H1 (cell line): Measurements from ENCODE around the gene GNAQ. TPM values are rescaled to one million over a fixed set of nuclear protein-coding genes. Genes with fewer than 3 reads are reported as not detected.

ENCODE experiments used
- CTCF ChIA-PET: fragments of 300-600 bp; sonication (Branson Sonifier 250); formaldehyde crosslinking; loops from one replicate; lab custom pipeline; 2021; ENCODE audit not compliant: partially characterized antibody; lab: Charles Lee
- POLR2A ChIA-PET: fragments of 300-600 bp; sonication (Branson Sonifier 250); formaldehyde crosslinking; loops from one replicate; lab custom pipeline; 2021; ENCODE audit warnings: inconsistent platforms; ENCODE audit not compliant: partially characterized antibody; lab: Charles Lee
- DNase-seq, 2 experiments: peaks; one replicate each; pipeline versions ENCODE4 v3.0.0 to v3.0.0-alpha.2; 2010 to 2022; ENCODE audit warnings: low spot score in 2 of 2, low read depth in 1 of 2, mixed read lengths in 1 of 2
- FAIRE-seq: peaks from 2 replicates; lab custom pipeline; 2011; peaks lifted over from hg19 to GRCh38; lab: Jason Lieb, UNC
- H2AFZ ChIP-seq: 2 replicates; pipeline ENCODE4 v1.8.1; 2012; ENCODE audit warnings: low read length, inconsistent platforms
- H2AK5ac ChIP-seq: 2 replicates; pipeline ENCODE4 v1.6.1; 2013; ENCODE audit warnings: low read depth, low read length
- H2BK120ac ChIP-seq: replicated peaks from 2 replicates; pipeline ENCODE3; 2013; ENCODE audit warnings: low read depth, low read length, inconsistent platforms
- H2BK12ac ChIP-seq: 2 replicates; pipeline ENCODE4 v1.6.1; 2013; ENCODE audit warnings: low read depth, low read length
- H2BK15ac ChIP-seq: 2 replicates; pipeline ENCODE4 v1.6.1; 2013; ENCODE audit warnings: low read length
- H2BK20ac ChIP-seq: 2 replicates; pipeline ENCODE4 v1.6.1; 2013; ENCODE audit warnings: low read length
- H2BK5ac ChIP-seq: 2 replicates; pipeline ENCODE4 v1.6.1; 2013; ENCODE audit warnings: low read depth, low read length
- H3K14ac ChIP-seq: 2 replicates; pipeline ENCODE4 v1.6.1; 2013; ENCODE audit warnings: inconsistent platforms; ENCODE audit not compliant: insufficient read length
- H3K18ac ChIP-seq: 2 replicates; pipeline ENCODE4 v1.6.1; 2013; ENCODE audit warnings: low read length; ENCODE audit errors: extremely low read depth
- H3K23ac ChIP-seq: 2 replicates; pipeline ENCODE4 v1.6.1; 2013; ENCODE audit warnings: inconsistent platforms; ENCODE audit not compliant: insufficient read length
- H3K23me2 ChIP-seq: 2 replicates; pipeline ENCODE4 v1.6.1; 2013; ENCODE audit warnings: low read depth, low read length
- H3K27ac ChIP-seq: 2 replicates; pipeline ENCODE4 v1.6.1; 2011; ENCODE audit warnings: low read depth, low read length, inconsistent platforms
- H3K27me3 ChIP-seq, 4 experiments: replicated peaks in 1 of 4; 1 replicate in 1 of 4; 2 replicates in 3 of 4; pipeline versions ENCODE4 v1.6.1 to v1.8.1; 2011 to 2013; ENCODE audit warnings: low read length in 3 of 4, mild to moderate bottlenecking in 3 of 4, inconsistent platforms in 2 of 4, mixed read lengths in 2 of 4, moderate library complexity in 1 of 4; ENCODE audit not compliant: control insufficient read depth in 3 of 4, insufficient read depth in 3 of 4; ENCODE audit errors: extremely low read depth in 1 of 4
- H3K36me3 ChIP-seq, 4 experiments: 2 replicates each; pipeline versions ENCODE4 v1.6.1 to v1.8.1; 2011 to 2013; ENCODE audit warnings: mild to moderate bottlenecking in 4 of 4, low read length in 3 of 4, moderate library complexity in 2 of 4, control low read depth in 1 of 4, inconsistent platforms in 1 of 4; ENCODE audit not compliant: insufficient read depth in 4 of 4, control insufficient read depth in 2 of 4
- H3K4ac ChIP-seq: replicated peaks from 2 replicates; pipeline ENCODE3; 2013; ENCODE audit warnings: low read length, low read depth, mixed read lengths, inconsistent platforms; ENCODE audit not compliant: insufficient read length
- H3K4me1 ChIP-seq, 4 experiments: replicated peaks in 1 of 4; 1 replicate in 1 of 4; 2 replicates in 3 of 4; pipeline versions ENCODE4 v1.6.1 to v1.8.1; 2011 to 2013; ENCODE audit warnings: low read length in 3 of 4, inconsistent platforms in 2 of 4, mixed read lengths in 1 of 4; ENCODE audit not compliant: insufficient read depth in 4 of 4, control insufficient read depth in 3 of 4
- H3K4me2 ChIP-seq, 2 experiments: 2 replicates each; pipeline versions ENCODE4 v1.6.1 to v1.8.1; 2011 to 2013; ENCODE audit warnings: low read depth in 2 of 2, low read length in 2 of 2, control low read depth in 1 of 2, inconsistent platforms in 1 of 2, mild to moderate bottlenecking in 1 of 2; ENCODE audit not compliant: insufficient read depth in 1 of 2
- H3K4me3 ChIP-seq, 4 experiments: fragments of 200-600, 300-600 bp in 1 of 4; sonication (generic), shearing (Covaris generic), sonication (Bioruptor Twin) in 1 of 4; 2 replicates each; pipeline versions ENCODE4 v1.5.1 to v1.8.1; 2011 to 2016; ENCODE audit warnings: low read length in 4 of 4, low read depth in 3 of 4, control low read depth in 2 of 4, inconsistent platforms in 2 of 4, mild to moderate bottlenecking in 2 of 4, mixed read lengths in 1 of 4, moderate library complexity in 1 of 4; ENCODE audit not compliant: insufficient read depth in 2 of 4; ENCODE audit errors: extremely low read depth in 1 of 4
- H3K56ac ChIP-seq: replicated peaks from 2 replicates; pipeline ENCODE3; 2013; ENCODE audit warnings: low read depth, mild to moderate bottlenecking, mixed read lengths, low read length, inconsistent platforms; ENCODE audit not compliant: insufficient read length
- H3K79me1 ChIP-seq: 2 replicates; pipeline ENCODE4 v1.6.1; 2013; ENCODE audit warnings: low read depth, low read length, control low read depth
- H3K79me2 ChIP-seq, 2 experiments: 2 replicates each; pipeline versions ENCODE4 v1.6.1 to v1.8.1; 2012 to 2013; ENCODE audit warnings: low read length in 2 of 2, mild to moderate bottlenecking in 2 of 2, inconsistent platforms in 1 of 2; ENCODE audit not compliant: insufficient read depth in 2 of 2, control insufficient read depth in 1 of 2
- H3K9ac ChIP-seq, 4 experiments: replicated peaks in 1 of 4; 1 replicate in 1 of 4; 2 replicates in 3 of 4; pipeline versions ENCODE4 v1.6.1 to v1.8.1; 2011 to 2013; ENCODE audit warnings: low read depth in 3 of 4, low read length in 3 of 4, control low read depth in 2 of 4, mild to moderate bottlenecking in 2 of 4, moderate library complexity in 2 of 4, inconsistent platforms in 1 of 4; ENCODE audit errors: extremely low read depth in 1 of 4
- H3K9me3 ChIP-seq, 2 experiments: 2 replicates each; pipeline versions ENCODE4 v1.6.1 to v1.8.1; 2012 to 2013; ENCODE audit warnings: mild to moderate bottlenecking in 2 of 2, moderate library complexity in 2 of 2, control low read depth in 1 of 2, inconsistent platforms in 1 of 2, low read depth in 1 of 2, low read length in 1 of 2, mixed read lengths in 1 of 2; ENCODE audit not compliant: insufficient read depth in 2 of 2
- H4K20me1 ChIP-seq, 2 experiments: replicated peaks in 1 of 2; 2 replicates each; pipeline versions ENCODE3 to v1.8.1; 2011 to 2013; ENCODE audit warnings: inconsistent platforms in 2 of 2, low read length in 2 of 2, mild to moderate bottlenecking in 1 of 2; ENCODE audit not compliant: insufficient read depth in 2 of 2, control insufficient read depth in 1 of 2
- H4K5ac ChIP-seq: 2 replicates; pipeline ENCODE4 v1.6.1; 2013; ENCODE audit warnings: low read length, low read depth, mixed read lengths, inconsistent platforms; ENCODE audit not compliant: insufficient read length
- H4K8ac ChIP-seq: 2 replicates; pipeline ENCODE4 v1.8.0; 2013; ENCODE audit warnings: mild to moderate bottlenecking, moderate library complexity, low read length, inconsistent platforms; ENCODE audit not compliant: insufficient read depth; ENCODE audit errors: extremely low read depth
- H4K91ac ChIP-seq: replicated peaks from 2 replicates; pipeline ENCODE3; 2013; ENCODE audit warnings: low read length, mixed read lengths, inconsistent platforms; ENCODE audit not compliant: insufficient read length
- BRCA1 ChIP-seq: IDR thresholded peaks from 2 replicates; pipeline ENCODE4 v1.6.1; 2012; ENCODE audit warnings: low read depth, low read length, improper control_type of control experiment
- WGBS, 2 experiments: shearing (Covaris generic) in 1 of 2; methylation state at CpG; one replicate each; pipeline versions ENCODE4 v1.1.6 to v1.1.7; 2013 to 2015; ENCODE audit warnings: low lambda C conversion rate in 2 of 2, mixed read lengths in 2 of 2, inconsistent platforms in 1 of 2, low coverage in 1 of 2, missing lambda C conversion rate in 1 of 2; ENCODE audit not compliant: insufficient replicate concordance in 2 of 2, insufficient coverage in 1 of 2, insufficient read length in 1 of 2; ENCODE audit errors: extremely low coverage in 1 of 2, missing lambda C conversion rate in 1 of 2; 5-methylcytosine and 5-hydroxymethylcytosine counted together
- polyA plus RNA-seq, 7 experiments: library from polyadenylated mRNA; depleted of rRNA in 3 of 7; stranded (reverse) in 5 of 7; unstranded in 2 of 7; fragments of >200 nt in 5 of 7; fragments of 200-250 nt in 2 of 7; gene quantifications; 1 replicate in 5 of 7; 2 replicates in 1 of 7; 4 replicates in 1 of 7; pipeline versions ENCODE4 v1.2.1 to v1.2.3, GENCODE V29; 2011 to 2013; ENCODE audit warnings: missing spikeins in 2 of 7, mixed read lengths in 2 of 7
- total RNA-seq: library from RNA; stranded (reverse); fragmentation: NEBNext Ultra II Directional; extraction: Animal tissue kit (Norgen Biotek cat#: 25700); gene quantifications from 2 replicates; pipeline ENCODE4 v1.2.1, GENCODE V29; 2021

Gene GNAQ
- total and polyA plus RNA-seq, 2 of the 8 experiments (the other 6 are each of a cell fraction or from before 2014, with no cell fraction given): 22.8 to 63.8 TPM

DNA sequence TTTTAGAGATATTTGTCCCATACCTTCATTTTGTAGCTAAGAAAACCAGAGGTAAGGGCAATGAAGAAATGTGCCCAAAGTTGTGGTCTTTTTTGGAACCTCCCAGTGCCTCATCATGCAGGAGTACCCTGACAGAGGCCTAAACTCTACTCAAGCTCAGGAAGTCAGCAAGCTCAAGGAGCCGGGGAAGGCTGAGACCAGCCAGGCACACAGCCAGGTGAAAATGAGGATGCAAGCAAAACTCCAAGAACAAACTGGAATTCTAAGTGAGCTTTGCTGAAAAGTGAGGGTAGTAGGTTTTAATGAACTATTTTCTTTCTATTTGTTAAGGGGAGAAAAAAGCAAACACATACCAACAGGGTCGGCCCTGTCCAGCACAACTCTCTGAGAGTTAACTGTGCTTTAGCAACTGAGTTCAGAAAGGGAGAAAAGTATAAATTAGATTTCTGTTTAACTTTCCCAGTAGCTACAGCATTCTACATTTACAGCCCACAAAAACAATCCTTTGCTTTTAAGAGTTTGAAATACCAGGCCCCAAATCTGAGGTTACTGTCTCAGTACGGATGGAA lies 146.4 kb downstream of the GNAQ start:
- H3K23me2 ChIP-seq: no peaks in the 10 kb centered on the region
- no peak overlapping the region for H2AK5ac ChIP-seq
- no peak overlapping the region for H3K14ac ChIP-seq
- H3K9me3 ChIP-seq: no peaks in the 10 kb centered on the region
- no peak for DNase-seq
- no peak overlapping the region for H3K56ac ChIP-seq
- ChIA-PET POLR2A (interaction anchor here (1.2 kb wide), 1 partner anchor 11 kb away, joined by 3 read pairs; no protein-coding TSS in a partner anchor), CTCF (interaction anchor here (1.1 to 4.2 kb wide), 4 partner anchors 10 to 19 kb away, joined by 3 to 23 read pairs (median 4); no protein-coding TSS in a partner anchor)
- no peak overlapping the region for H3K9ac ChIP-seq
- no peak overlapping the region for H2BK20ac ChIP-seq
- WGBS, 2 experiments: 90% methylated on average over 3 of the region's 3 CpGs; no CpG with 5 or more reads in 1 of the 2 experiments
- no peak overlapping the region for H3K18ac ChIP-seq
- peaks cover 3% of the 10 kb centered on the region; the same call in 1 of the 2 replicates for H3K79me1 ChIP-seq
- H3K23ac ChIP-seq: no peak overlapping the region
- peaks cover 0 to 10% of the 10 kb centered on the region in 2 experiments; a peak in 2 of 4 replicates for H3K79me2 ChIP-seq
- no peak overlapping the region for H3K4me3 ChIP-seq
- no peak overlapping the region for H2BK12ac ChIP-seq
- no peaks in the 10 kb centered on the region for H4K20me1 ChIP-seq
- no peak overlapping the region for H3K27ac ChIP-seq
- H3K4ac ChIP-seq: no peak overlapping the region
- H2BK120ac ChIP-seq: no peak overlapping the region
- no peaks in the 10 kb centered on the region for H3K27me3 ChIP-seq
- no peak overlapping the region for H2BK15ac ChIP-seq
- peaks cover 3 to 6% (median 5%) of the 10 kb centered on the region in 4 experiments; a peak in 5 of 7 replicates for H3K4me1 ChIP-seq
- no peak overlapping the region for H4K91ac ChIP-seq
- H2AFZ ChIP-seq: no peak overlapping the region
- H3K36me3 ChIP-seq: no peaks in the 10 kb centered on the region
- no peak overlapping the region for H4K8ac ChIP-seq
- H3K4me2 ChIP-seq: no peak overlapping the region
- H4K5ac ChIP-seq: no peak overlapping the region
- no peak overlapping the region for H2BK5ac ChIP-seq
- no peak for FAIRE-seq
- no peak for TF ChIP-seq BRCA1
